Superior temporal gyrus (tissue), 1 donor: ENCODE results near the gene ASIC5.
"Not testable (repeated sequence)": the region's sequence is repeated elsewhere in the genome, so short reads cannot be mapped to it uniquely, and the experiment has no call there.

Source experiments
- DNase-seq: peaks from one replicate; pipeline ENCODE4 v3.0.0-alpha.2; 2016; ENCODE audit errors: extremely low spot score

Gene ASIC5

GRCh38 chr4:155800685-155801343 is 65.3 kb downstream of the ASIC5 start:
- DNase-seq, result no peak

DNA sequence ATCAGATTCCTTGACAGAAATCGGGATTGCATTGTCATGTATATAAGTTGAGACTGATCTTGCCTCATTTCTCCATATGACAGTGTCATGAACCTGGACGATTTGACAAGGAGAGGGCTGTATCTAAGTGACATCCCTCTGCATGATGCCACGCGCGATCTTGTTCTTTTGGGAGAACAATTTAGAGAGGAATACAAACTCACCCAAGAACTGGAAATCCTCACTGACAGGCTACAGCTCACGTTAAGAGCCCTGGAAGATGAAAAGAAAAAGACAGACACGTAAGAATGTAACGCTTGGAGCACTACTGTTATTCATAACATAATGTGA is 66.3 kb downstream of the ASIC5 start:
- no peak for DNase-seq

DNA sequence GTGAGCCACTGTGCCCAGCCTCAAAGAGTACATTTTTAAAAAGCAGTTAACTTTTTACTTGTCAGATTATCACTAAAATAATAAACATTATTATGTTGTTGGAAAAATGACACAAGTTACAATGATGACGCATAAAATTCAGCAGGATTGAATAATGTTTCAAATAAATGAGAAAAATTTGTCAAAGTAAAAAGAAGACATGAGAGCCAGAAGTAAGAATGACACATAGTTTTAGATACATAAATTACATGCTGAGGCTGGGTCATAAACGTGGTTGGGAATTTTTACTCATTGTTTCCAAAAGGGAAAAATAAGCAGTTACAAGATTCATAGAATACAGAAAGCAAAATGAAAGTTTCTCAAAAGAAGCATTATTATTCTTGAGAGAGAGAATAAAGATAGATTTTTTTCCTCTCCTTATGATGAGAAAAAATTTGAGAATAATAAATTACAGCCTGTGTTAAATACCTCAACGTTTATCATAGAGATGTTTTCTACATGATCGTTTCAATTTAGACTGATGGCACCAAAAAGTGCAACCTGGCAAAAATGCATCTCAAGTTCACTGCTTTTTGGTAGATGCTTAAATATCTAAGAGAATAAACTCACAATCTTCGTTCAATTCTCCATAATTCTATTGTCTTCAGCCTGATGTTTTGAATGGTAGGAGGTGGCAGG is 66.8 kb downstream of the ASIC5 start:
- no peak for DNase-seq

DNA sequence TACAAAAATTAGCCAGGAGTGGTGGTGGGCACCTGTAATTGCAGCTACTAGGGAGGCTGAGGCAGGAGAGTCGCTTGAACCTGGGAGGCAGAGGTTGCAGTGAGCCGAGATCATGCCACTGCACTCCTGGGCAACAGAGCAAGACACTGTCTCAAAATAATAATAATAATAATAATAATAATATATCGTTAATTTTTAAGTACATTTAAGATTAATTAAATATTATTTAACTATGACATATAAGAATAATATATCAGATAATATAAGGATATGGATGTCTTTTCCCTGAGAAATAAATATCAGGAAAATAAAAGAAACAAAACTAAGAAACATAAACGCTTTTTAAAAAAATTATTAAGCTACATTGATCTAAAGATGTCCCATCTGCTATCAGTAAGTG is 68.5 kb downstream of the ASIC5 start:
- not testable (repeated sequence) for DNase-seq

GRCh38 chr4:155795991-155796390 is 70.1 kb downstream of the ASIC5 start:
- DNase-seq, result no peak

DNA sequence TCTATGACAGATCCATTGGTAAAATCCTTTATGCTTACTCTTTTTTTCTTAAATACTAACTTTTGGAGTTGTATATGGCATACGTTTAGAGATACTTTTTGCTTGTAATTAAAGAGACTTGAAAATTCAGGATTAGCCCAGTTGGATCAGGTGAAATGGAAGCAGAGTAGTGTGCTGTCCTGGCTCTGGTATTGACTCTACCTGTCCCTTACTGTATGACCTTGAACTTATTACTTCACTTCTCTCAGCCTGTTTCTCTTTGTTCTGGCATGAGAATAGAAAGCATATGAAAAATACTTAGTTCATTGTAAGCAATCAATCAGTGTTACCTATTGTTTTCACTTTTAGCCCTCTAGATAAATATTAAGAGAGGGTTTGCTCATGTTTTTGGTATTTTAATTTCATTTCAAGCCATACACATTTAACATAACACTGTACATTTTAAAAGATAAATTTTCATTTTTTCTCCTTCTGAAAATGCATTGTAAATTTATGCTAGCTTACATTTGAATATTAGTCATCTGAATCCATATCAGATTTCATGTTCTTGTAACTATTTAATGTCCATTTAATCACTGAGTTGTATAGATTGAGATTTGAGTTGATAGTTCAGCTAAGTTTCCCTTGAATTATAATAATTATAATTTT is 71.4 kb downstream of the ASIC5 start:
- no peak for DNase-seq

DNA sequence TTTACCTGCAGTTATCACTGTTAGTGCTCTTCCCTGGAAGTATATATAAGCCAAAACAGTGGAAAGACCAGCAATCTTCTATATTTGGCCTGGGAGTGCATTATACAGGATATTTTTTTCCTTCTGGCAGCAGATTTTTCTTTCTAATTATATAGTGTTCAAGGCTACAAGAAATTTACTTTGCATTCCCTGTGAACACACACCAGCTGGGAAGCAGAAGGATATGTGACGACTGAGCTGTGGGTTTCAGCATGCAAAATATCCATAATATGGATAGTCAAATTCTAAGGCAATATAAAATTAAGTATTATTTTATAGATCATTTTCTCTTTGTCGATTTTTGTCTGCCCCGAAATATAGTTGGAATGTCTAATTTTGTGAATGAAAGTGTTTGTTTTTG is 76.1 kb downstream of the ASIC5 start:
- no peak for DNase-seq

- DNase-seq, result no peak
Measured at GRCh38 chr4:155789391-155789790, 76.7 kb downstream of the ASIC5 start.

DNA sequence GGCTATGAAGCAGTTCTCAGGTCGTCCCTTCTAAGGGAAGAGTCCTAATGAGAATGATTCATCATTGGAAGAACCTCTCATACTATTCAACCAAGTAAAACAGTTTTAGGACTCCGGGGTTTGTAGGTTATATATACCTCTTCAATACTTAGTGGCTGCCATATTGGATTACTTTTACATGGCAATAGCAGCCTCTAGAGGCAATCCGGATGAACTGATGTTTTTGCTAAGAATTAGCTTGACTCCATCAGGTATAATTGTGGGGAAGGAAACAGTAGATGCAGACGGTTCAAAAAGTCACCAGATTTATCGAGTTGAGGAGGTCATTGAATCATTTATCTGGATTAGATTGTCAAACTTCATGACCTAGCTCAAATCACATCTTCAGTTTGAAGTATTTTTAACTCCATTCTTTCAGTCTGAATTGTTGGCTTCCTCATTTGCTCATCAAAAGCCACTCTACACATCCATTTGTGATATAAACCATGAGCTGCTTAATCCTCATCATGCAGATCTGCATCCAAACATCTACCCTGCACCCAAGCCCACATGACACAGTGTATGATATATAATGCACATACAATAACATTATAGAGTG is 78.9 kb downstream of the ASIC5 start:
- peak; percentile 75 for DNase-seq

GRCh38 chr4:155785828-155786227 is 80.2 kb downstream of the ASIC5 start:
- no peak for DNase-seq

DNA sequence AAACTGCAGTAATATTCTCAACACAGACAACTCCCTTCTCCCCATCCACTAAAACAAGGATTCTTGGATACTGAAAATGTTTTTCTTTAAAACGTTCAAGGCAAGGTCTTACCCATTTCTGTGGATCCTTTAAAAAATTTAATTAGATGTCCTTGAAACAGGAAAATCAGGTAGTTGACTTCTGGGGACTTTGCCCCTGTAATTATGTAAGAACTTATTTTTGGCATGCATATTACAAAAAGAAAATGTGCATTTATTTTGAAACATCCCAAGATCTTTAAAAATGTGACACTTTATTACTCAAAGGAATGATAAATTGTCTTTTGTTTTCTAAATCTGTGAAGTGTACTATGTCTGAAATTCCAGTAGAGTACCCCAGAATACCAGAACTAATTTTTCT is 81.4 kb downstream of the ASIC5 start:
- no peak for DNase-seq

- no peak for DNase-seq
Measured at GRCh38 chr4:155781249-155781831, 84.7 kb downstream of the ASIC5 start.

GRCh38 chr4:155780775-155781174 is 85.3 kb downstream of the ASIC5 start:
- DNase-seq, result no peak
